Fibroblast of skin of right quadriceps (primary cell): ENCODE data around the gene SERINC2.

Experiments used
- DNase-seq: peaks from one replicate; pipeline ENCODE4 v3.0.0-alpha.2; 2013

Gene SERINC2

DNA sequence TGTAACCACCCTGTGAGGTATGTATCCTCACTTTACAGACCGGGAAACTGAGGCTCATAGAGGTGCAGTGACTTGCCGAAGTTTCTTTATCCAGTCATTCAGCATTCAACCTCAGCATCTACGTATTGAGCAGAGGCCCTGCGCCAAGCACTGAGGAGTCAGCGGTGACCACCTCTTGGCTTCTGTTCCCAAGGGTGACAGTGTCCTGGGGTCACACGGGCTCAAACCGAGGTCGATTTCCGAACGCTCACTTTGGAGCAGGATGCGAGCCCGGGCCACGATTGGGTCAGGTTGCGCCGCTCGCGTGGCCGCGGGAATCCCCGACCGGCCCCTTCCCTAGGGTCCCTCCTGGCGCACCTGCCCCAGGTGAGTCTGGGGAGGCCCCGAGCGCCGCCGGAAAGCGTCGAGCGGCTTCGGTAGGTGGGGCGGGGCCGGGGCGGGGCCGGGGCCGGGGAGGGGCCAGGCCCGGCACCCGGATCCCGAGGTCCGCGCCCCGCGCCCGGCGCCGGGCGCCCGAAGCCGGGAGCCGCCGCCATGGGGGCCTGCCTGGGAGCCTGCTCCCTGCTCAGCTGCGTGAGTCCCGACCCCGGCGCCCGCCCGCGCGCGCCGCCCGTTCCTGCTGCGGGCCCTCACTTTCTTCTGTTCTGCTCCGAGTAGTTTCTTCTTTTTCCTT lies at the start of gene SERINC2:
TSS of gene SERINC2 (plus strand) at position 482 of the 673 bp plus-strand sequence. CDS start at position 535, 53 bp downstream.
- no peak for DNase-seq

DNA sequence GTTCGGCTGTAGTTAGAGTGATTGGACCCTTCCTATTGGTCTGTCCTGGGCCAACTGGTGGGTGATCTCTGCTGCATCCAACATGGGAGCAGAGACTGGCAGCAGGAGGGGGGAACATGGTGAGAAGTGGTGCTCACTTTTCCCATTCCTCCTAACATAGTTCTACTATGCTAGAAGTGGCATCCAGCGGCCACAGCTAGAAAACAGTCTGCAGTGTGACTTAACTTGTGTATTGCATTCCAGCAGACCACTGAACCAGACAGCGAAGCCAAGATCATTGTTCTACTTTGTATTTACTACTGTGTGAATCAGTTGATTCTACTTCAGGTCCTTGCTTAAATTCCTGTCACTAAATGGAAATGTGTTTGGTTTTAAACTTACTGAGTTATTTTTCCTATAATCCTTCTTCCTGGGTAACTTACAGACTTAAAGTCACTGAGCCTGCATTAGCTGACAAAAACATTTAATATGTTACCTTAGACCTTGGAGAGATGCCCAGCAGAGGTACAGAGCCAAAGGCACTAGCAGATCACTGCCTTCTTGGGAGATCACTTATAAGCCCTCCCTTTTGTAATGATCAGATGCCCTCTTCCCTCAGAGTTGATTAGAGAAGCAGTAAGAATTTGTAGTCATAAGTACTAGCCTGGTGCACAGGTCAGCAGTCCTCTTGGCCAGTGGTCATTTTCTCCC lies 48.3 kb upstream of the SERINC2 start:
- DNase-seq: no peak

DNA sequence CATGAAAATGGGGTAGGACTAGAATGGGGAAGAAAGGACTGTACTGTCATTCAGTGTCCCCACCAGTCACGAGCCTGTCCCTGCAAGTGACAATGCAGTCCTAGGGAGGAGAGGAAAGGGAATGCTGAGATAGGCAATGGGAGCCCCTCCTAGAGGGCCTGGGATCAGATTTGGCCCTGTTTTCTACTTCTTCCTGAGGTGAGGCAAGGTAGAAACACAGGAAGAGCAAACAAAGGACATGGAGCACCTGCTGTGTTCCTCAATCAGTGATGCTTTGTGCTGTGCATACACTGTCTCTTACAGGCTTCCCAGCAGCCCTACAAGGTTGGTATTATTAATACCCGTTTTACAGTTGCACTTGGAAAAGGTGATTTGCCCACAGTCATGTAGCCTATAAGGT lies 46.2 kb upstream of the SERINC2 start:
- no peak for DNase-seq

DNA sequence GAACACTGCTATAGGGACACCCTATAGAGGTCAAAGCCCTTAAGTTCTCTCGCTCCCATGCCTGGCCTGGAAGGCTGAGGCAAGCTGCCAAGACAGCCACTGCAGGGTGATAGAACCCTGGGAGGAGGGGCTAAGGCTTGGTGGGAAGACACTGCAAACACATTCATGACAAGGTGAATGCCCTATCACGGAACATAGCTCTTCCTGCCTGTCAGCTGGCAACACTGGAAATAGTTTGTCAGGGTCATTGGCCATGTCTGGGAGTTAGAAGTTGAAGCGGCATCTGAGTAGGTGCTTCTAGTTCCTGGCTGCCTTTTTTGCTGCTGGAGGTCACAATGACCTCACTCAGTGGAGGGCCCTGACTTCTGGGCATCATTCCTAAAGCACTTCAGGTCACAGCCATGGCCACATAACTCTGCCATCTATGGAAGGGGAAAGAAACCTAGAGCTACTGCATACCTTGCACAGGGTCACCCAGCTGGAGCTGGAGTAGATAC lies 44.4 kb upstream of the SERINC2 start:
- DNase-seq: no peak

DNA sequence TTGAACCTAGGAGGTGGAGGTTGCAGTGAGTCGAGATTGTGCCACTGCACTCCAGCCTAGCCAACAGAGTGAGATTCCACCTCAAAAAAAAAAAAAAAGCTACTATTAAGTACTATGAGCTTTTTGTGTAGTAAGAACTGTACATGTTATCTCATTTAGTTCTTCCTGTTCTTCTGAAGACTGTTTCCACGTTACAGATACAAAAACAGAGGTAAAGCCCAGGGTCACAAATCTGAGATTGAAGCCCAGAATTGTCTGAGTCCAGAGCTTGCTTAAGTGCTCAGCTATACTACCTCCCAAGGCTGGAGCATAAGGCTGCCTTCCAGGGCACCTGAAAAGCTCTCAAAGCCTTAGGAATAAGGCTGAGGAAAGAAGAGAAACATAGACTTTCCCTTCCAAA lies 43.0 kb upstream of the SERINC2 start:
- no peak for DNase-seq

DNA sequence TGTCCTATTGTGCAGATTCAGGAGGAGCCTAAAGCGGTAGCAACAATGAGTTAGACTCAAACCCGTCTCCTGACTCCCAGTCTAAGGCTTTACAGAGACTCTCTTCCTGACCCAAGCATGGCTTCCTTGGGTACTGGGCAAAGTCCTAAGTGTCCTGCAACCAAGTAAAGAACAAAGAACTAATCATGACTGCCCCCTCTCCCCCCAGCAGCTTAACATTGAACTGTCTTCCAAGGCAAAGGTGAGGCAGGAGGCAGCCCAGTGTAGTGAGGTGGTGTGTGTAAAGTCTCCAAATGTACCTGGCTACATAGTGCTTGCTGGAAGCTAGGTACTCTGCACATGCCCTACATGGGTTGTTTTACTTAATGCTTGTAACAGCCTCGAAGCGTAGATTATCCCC lies 42.4 kb upstream of the SERINC2 start:
- DNase-seq: no peak

DNA sequence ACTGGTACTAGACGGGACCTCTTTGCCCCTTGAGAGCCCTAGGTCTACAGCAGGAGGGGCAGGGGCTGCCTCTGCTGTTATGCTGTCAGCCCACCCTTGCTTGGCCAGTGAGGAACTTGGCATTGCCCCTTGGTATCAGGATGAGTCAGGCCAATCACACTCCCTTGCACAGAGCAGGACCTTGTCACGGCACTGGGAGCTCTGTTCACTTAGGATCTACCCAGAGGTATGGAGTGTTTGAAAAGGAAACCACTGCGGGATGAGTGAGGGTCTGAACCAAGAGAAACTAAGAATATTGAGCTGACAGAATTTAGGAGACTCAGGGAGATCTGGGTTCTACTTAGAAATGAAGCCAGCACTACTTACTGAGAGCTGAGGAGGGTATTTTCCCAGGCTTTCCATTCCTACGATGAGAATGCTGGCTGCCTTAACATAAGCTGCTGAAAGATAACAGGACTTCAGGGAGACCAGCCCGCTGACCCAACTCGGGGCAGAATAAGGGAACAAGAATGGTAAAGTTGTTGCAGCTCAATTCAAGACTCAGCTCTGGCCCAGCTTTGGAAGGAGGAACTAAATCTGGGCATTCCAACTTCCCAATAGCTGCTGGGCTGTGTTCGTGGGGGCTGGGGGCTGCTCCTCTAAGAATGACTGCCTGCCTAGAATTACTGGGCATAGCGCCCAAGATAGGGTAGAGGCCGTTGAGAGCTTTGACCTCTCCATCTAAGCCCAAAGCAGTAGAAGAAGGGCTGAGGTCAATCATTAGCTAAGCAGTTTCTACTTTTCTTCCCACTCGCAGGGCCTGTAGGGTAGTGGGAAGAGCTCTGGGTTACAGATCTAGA lies 41.7 kb upstream of the SERINC2 start:
- DNase-seq: no peak

DNA sequence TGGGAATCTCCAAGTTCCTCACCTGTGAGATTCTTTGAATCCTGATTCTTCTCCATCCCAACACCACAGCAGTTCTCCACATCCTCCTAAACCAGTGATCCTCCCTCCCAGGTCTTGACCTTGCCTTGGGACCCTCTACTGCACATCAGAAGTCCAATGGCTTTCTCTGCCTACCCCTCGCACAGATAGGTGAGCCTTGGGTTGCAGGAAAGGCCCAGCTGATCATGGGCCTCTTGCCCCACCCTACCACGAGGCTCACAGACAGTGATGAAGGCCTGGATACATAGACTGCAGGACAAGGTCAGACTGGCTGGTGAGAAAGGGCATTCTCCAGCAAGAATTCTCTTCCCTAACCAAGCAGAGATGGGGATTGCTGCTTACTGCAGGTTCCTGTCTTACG lies 41.0 kb upstream of the SERINC2 start:
- no peak for DNase-seq

DNA sequence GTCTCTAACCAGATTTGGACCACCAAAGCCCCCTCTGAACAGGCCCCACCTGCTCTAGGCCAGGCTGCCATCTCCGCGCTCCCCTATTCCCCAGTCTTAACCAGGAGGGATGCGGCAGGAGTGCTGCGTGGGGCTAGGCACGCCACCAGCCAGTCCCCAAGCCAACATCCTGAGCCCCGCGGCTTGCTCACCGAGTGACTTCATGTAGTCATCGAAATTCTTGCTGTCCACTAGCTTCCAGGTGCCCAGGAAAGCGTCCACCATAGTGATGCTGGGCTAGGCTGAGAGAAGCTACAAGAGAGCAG lies 40.3 kb upstream of the SERINC2 start:
- no peak for DNase-seq

DNA sequence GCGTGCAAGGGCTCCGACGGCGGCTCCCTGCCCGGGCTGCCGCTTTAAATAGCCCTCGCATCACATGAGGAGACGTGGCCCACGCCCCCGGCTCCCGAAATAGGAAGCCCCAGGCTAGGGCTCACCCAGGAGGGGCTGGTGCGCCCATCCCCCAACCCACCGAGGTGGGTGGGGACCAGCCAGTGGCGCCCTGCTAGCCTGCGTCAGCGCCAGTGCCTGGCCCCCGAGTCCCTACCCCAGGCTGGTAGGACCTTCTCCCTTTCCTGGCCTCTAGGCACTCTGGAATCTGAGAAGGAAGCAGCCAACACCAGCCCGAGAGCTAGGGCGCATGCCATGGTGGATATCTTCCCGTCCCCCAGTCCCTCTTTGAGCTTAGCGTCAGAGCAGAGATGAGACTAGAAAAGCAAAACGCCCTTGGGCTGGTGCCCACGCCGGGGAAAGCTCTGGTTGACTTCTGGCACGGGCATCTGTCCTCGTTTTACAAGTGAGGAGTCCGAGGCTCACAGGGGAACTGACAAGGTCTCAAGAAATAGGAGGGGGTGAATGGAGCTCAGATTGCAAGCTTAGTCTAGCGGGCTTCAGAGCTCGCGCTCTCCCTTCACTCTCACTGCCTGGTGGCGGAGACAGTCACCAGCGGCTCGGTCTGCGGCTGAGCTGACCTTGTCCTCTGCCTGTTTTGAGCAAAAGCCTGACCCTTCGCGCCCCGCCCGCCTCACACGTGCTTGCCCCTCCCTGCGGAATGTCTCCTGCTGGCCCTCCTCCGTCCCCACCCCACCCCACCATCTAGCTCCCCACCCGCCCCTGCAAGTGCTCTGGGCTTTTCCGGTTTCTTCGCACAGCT lies 39.7 kb upstream of the SERINC2 start, which contains the start of gene FABP3:
TSS of gene FABP3 (minus strand) at position 21 of the 841 bp plus-strand sequence. CDS start 62 bp downstream, outside the sequence.
- DNase-seq: peak; percentile 47

DNA sequence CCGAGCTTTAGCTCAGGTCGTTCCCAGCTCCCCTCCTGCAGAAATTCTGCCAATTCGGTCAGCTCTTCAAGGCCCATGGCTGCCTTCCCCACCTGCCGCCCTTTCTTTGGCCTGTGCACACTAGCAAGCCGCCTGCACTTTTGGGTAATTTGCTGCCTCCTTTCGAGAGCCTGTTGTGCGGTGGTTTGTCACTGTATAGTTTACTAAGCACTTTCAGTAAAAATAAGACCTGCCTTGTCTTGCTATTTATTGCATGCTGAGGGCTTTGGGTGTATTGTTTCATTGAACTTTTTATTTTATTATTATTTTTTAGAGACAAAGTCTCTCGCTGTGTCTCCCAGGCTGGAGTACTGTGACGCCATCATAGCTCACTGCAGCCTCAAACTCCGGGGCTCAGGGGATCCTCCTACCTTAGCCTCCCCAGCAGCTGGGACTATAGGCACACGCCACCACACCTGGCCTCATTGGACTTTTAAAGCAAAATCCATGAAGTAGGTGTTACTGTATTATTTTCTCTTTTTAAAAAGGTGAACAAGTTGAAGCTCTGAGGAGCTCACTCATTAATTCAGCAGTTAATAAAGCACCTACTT lies 39.0 kb upstream of the SERINC2 start:
- DNase-seq: no peak

DNA sequence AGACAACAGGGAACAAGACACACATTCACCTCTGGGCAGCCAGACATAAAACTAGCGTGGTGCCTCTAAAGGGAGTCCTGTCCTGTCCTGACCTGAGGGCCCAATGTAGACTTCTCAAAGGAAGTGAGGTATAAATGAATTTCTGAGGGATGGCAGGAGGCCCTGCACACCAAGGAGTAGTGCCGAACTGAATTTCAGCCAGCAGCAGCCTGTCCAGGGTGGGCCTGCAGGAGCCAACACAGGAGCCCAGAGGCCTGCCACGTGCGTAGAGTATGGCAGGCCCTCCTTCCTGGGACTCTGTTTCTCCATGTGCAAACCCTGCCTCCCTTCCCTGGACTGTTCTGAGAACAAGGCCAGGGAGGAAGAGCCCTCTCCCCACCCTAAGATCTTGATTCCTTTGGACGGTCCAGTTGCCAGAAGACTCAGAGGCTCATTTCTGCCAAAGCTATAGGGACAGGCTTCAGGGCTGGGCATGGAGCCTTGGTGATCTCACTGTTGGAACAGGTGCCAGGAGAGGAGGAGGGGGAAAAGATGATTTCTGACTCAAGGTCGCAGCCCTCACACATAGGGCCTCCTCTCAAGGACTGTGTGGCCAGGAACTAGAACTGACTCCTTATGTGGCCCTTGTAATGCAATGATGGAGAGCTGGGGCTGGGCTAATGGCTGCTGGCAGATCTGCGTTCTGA lies 38.4 kb upstream of the SERINC2 start:
- peak; percentile 34 for DNase-seq

DNA sequence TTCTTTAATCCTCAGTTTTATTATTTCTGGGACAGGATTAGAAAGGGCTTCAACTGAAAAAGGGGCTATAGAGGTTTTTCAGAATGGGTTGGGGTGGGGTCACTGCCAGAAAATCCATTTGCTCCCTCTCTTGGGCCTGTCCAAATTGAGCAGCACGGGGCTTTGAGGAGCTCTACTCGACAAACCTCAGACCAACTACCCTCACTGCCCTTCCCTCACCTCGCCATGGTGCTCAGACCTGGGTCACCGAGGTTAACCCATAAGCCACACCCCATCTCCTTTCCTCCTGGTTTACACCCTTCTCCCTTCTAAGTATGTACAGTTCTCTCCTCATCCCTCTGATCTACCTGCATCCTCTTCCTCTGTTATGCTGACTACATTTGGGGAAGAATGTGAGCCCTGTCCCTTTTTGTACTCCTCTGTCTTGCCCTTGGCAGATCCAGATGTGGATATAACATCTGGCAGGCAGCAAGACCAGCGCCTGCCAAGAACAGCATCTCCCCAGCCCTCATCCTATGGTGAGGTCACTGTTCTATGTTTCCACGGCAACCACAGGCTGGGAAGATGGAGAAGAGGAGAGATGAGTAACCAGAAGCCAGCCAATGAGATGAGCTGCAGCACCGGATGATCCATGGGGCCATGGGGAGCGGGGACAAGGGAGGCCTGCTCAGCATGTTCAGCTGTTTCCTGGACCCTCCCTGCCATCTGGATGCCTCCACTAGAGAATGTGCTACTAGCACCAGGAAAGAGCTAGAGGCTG lies 36.5 kb upstream of the SERINC2 start:
- peak; percentile 97 for DNase-seq

DNA sequence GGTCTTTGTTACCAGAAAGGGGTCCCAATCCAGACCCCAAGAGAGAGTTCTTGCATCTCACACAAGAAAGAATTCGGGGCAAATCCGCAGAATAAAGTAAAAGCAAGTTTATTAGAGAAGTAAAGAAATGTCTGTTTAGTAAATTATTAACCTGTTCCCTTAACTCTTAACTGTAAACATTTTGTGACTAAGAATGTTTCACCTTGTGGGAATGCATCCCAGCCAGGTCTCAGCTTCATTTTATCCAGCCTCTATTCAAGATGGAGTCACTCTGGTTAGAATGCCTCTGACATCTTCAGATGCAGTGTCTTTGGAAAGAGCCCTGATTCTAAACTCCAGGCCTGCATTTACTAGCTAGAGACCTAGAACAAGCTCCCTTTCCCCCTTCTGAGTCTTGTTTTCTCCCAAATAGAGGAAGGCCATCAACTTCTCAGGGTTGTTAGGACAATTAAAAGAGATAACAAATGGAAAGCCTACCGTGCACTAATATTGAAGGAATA lies 35.6 kb upstream of the SERINC2 start:
- DNase-seq: no peak

DNA sequence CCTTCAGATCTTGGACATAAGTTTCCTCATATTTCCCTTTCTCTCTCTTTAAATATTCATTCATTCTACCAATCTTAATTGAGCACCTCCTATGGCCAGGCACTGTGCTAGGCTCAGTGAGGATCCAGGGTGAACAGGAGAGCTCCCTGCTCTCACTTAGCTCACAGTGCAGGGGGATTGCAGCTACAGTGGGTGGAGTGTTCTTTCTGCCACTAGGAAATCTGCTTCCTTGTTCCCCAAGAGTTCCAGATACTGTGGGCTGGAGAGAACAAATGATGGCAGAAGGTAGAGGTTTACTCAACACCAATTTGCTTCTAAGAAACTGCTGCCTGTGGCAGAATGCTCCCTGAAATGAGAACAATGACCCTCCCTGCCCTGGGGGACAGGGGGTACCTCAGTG lies 35.0 kb upstream of the SERINC2 start:
- DNase-seq: no peak

DNA sequence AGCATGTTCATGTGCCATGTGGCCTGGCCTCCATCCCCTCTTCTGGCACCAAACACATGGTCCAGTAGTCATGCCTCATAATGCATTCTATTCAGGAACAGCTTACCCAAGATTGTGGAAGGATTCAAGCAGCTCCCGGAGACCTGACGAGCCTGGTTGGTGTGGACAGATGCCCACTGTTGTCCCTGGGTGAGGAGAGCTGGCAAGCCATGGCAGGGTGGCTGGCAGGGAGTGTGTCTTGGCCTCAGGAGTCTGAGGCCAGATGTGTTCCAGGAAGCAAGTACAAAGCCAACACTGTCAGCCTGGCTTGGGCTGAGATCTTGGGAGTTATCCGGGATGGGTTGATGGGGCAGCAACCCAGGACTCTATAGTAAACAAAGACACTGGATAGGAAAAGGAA lies 32.8 kb upstream of the SERINC2 start:
- DNase-seq: no peak

DNA sequence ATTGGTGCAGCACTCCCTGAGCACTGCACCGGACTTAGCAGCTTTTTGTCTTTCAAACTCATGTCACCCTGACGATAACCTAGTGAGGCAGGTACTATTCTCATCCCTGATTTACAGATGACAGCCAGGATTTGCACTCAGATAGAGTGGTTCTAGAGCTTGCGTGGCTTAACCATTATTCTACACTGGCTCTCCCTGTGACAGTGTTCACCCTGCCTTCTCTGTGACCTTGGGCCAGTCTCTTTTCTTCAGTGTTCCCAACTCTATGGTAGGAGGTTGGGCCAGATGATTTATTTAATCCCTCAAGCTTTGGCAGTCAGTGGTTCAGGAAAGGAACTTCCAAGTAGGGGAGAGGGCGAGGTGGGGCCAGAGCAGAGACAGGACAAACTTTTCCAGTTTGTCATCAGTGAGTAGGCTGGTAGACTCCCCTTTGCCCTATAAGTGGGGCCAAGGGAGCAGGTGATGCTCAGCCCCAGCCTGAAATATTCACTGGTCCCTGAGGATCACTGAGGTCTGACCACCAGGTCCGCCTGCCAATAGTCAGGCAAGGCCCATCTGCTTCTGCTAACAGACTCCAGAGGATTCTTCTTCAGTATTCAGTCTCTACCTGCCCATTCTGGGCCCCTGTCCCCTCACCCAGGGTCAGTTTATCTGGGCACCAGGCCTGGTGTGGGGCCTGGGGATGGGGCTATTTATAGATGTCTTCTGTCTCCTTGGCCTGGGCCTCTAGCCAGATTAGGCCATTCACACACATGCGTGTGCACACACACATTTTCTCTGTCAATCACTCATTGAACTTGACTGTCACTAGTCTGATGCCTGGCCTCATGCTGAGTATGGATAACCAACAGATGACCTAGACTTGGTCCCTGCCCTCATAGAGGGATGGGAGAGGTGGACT lies 31.4 kb upstream of the SERINC2 start:
- DNase-seq: peak; percentile 15

DNA sequence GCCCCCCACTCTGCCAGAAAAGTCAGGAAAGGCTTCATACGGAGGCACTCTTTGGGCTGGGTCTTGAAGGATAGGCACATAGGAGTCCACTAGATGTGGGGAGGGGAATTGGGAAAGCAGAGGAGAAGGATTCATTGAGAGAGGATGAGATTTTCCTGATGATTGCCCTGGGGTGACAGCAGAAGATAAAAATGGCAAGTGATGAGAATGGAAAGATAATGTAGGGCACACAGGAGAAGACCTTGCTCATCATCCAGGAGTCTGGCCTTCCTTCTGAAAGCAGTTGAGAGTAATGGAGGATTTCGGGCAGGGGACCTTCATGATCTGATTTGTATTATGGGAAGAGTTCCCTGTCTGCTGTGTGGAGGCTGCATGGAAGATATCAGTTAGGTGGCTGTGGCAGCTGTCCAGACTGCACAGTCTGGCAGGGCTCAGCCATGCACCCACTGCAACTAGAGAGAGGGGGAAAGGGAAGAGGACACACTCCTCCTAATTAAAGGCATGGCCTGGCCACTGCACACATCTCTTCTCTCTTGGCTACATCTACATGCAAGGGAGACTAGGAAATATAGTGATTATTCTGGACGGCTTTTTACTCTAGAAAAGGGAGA lies 30.5 kb upstream of the SERINC2 start:
- DNase-seq: no peak

DNA sequence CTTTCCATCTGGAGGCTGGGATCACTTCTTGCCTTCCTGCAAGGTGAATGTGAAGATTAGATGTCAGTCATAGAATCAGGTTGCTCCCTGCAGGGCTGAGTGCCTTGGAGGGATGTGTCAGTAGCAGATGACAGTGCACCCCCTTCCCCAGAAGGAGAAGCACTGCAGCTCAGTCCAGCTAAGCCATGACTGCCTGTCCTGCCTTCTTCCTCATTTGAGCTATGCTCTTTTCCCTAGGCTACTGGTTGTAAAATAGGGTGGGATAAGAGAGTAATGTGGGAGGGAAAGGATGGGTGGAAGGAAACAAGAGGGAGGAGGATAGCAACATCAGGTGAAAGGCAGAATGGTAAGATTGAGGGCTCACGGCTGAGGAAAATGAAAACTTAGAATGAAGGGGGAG lies 29.0 kb upstream of the SERINC2 start:
- DNase-seq: no peak
